MCF 10A (cell line): ENCODE measurements around the gene RBSN. TPM values are rescaled to one million over a fixed set of nuclear protein-coding genes. Genes with fewer than 3 reads are reported as not detected.

ENCODE experiments used
- BruUV-seq: library from RNA; stranded (reverse); fragments of 400-500 nt; replicated peaks from 2 replicates; lab custom pipeline; 2021; lab: Mats Ljungman, UMichigan
- CTCF ChIA-PET: fragments of 300-600 bp; sonication (Branson Sonifier 250); formaldehyde crosslinking; extraction: SDS; loops from one replicate; lab custom pipeline; 2021; ENCODE audit warnings: antibody characterized with exemption, inconsistent platforms; lab: Yijun Ruan, JAX
- POLR2A ChIA-PET: fragments of 300-600, 350-650 bp; sonication (Branson Sonifier 250); formaldehyde crosslinking; extraction: SDS; loops from one replicate; lab custom pipeline; 2020; ENCODE audit warnings: antibody characterized with exemption, inconsistent platforms; lab: Yijun Ruan, JAX
- DNase-seq: peaks from one replicate; pipeline ENCODE4 v3.0.0-alpha.2; 2018; ENCODE audit not compliant: unreplicated experiment
- H3K27ac Mint-ChIP-seq: one replicate; pipeline ENCODE4 v1.8.0; 2022; ENCODE audit warnings: mild to moderate bottlenecking, low read depth, mixed read lengths; ENCODE audit not compliant: unreplicated experiment
- H3K27me3 Mint-ChIP-seq: one replicate; pipeline ENCODE4 v1.8.0; 2022; ENCODE audit warnings: mixed read lengths; ENCODE audit not compliant: insufficient read depth, unreplicated experiment
- H3K36me3 Mint-ChIP-seq: one replicate; pipeline ENCODE4 v1.8.0; 2022; ENCODE audit warnings: mild to moderate bottlenecking, moderate library complexity, mixed read lengths; ENCODE audit not compliant: insufficient read depth, unreplicated experiment
- H3K4me1 Mint-ChIP-seq: one replicate; pipeline ENCODE4 v1.8.0; 2022; ENCODE audit warnings: mixed read lengths; ENCODE audit not compliant: insufficient read depth, unreplicated experiment
- H3K4me3 Mint-ChIP-seq: one replicate; pipeline ENCODE4 v1.8.0; 2022; ENCODE audit warnings: mild to moderate bottlenecking, moderate library complexity, mixed read lengths; ENCODE audit not compliant: unreplicated experiment
- H3K9me3 Mint-ChIP-seq: one replicate; pipeline ENCODE4 v1.8.0; 2022; ENCODE audit warnings: mixed read lengths; ENCODE audit not compliant: unreplicated experiment
- intact Hi-C: fragments of 100-400 bp; cut with micrococcal nuclease; formaldehyde crosslinking; loops from 2 replicates; pipeline ENCODE4 v1.14.1; 2022
- total RNA-seq: library from RNA; stranded (reverse); gene quantifications from 2 replicates; pipeline ENCODE4 v1.2.3, GENCODE V29; 2022
- TF ChIP-seq, protein P1 (sequence below): fragments of 200-600 bp; IDR thresholded peaks from one replicate; pipeline ENCODE4 v1.8.0; 2022; ENCODE audit warnings: antibody characterized with exemption, mild to moderate bottlenecking; ENCODE audit not compliant: unreplicated experiment

Gene RBSN
- total RNA-seq, 1 experiment from 2014 or later: 39.6 TPM

DNA sequence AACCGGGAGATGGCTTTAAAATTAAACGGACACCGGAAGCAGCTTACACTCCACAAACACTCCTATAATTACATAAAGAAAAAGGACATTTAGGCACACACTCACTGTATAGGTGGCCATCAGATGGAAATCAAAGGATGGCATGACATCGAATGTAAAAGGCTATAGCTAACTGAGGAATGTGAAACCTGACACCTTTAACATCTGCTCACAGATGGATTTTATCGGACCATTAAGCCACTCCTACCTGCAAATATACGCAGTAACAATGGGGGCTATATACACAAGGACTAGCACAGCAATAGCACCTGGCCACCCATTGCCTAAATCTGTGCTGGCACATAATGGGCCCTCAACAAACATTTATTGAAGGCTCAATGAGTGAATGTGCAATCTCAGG lies 14.5 kb upstream of the RBSN start:
- ChIA-PET POLR2A (no interaction called here), CTCF (interaction anchor here (0.6 to 8.4 kb wide), 4 partner anchors 51 to 154 kb away, joined by 3 to 77 read pairs (median 3); partner anchors contain the start of gene CAPN7)
- TF ChIP-seq, protein P1, sequence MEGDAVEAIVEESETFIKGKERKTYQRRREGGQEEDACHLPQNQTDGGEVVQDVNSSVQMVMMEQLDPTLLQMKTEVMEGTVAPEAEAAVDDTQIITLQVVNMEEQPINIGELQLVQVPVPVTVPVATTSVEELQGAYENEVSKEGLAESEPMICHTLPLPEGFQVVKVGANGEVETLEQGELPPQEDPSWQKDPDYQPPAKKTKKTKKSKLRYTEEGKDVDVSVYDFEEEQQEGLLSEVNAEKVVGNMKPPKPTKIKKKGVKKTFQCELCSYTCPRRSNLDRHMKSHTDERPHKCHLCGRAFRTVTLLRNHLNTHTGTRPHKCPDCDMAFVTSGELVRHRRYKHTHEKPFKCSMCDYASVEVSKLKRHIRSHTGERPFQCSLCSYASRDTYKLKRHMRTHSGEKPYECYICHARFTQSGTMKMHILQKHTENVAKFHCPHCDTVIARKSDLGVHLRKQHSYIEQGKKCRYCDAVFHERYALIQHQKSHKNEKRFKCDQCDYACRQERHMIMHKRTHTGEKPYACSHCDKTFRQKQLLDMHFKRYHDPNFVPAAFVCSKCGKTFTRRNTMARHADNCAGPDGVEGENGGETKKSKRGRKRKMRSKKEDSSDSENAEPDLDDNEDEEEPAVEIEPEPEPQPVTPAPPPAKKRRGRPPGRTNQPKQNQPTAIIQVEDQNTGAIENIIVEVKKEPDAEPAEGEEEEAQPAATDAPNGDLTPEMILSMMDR: no peak
- no TSS peak for BruUV-seq
- Mint-ChIP-seq H3K27ac (no peak overlapping the region), H3K9me3 (no peaks in the 10 kb centered on the region), H3K36me3 (peaks cover 6% of the 10 kb centered on the region), H3K4me1 (no peaks in the 10 kb centered on the region), H3K27me3 (no peaks in the 10 kb centered on the region), H3K4me3 (no peak overlapping the region)
- intact Hi-C loops: no loop called here
- DNase-seq: no peak

DNA sequence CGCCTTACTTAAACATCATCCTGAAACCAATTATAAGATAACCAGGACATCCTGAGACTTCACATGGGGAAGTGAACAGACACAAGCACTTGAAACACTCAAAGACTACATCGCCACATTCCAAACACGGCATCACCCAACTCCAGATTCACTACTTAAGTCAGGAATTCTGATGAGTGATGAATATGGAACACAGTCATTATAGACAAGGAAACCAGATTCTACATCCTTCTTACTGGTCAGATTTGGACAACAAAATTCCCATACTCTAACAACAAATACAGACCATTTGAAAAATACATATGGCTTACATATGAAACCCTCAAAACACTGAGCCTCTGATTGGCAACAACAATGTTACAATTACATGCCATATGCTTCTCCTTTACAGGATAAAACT lies 13.1 kb upstream of the RBSN start:
- Mint-ChIP-seq H3K27ac (no peak overlapping the region), H3K4me1 (peaks cover 11% of the 10 kb centered on the region), H3K27me3 (no peaks in the 10 kb centered on the region), H3K36me3 (peaks cover 6% of the 10 kb centered on the region), H3K9me3 (no peaks in the 10 kb centered on the region), H3K4me3 (no peak overlapping the region)
- intact Hi-C loops: no loop called here
- no TSS peak for BruUV-seq
- POLR2A ChIA-PET: interaction anchor here (4.4 kb wide), 1 partner anchor 94 kb away, joined by 29 read pairs; the partner anchor contains the start of gene CAPN7
- TF ChIP-seq, protein P1: no peak
- DNase-seq: no peak
- CTCF ChIA-PET: no interaction called here

DNA sequence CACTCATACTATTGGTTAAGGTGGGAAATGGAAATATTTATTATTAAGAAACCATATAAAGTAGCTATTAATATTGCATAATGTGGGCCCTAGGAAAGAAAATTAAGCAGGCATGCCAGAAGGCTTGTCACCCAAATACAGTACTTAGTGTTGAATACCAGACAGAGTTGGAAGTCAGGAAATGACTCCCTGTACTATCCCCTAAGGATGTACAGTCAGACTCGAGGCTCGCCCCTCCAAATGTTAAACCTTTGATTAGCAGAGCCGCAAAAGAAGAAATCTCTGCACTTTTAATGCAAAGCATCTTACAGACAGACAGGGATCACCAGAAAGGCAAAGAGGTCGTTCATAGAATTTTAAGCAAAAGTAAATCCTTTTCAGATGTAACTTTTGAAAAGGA lies 11.3 kb upstream of the RBSN start:
- intact Hi-C loops: no loop called here
- BruUV-seq: no TSS peak
- Mint-ChIP-seq H3K4me3 (no peak overlapping the region), H3K27me3 (no peaks in the 10 kb centered on the region), H3K36me3 (peaks cover under 1% of the 10 kb centered on the region), H3K4me1 (peaks cover 11% of the 10 kb centered on the region), H3K9me3 (no peaks in the 10 kb centered on the region), H3K27ac (no peak overlapping the region)
- DNase-seq: no peak
- POLR2A ChIA-PET: interaction anchor here (4.4 kb wide), 1 partner anchor 96 kb away, joined by 29 read pairs; the partner anchor contains the start of gene CAPN7
- CTCF ChIA-PET: interaction anchor here (0.6 to 6.9 kb wide), 6 partner anchors 8 to 841 kb away, joined by 3 to 121 read pairs (median 18); partner anchors contain the start of gene CAPN7
- TF ChIP-seq, protein P1: no peak

DNA sequence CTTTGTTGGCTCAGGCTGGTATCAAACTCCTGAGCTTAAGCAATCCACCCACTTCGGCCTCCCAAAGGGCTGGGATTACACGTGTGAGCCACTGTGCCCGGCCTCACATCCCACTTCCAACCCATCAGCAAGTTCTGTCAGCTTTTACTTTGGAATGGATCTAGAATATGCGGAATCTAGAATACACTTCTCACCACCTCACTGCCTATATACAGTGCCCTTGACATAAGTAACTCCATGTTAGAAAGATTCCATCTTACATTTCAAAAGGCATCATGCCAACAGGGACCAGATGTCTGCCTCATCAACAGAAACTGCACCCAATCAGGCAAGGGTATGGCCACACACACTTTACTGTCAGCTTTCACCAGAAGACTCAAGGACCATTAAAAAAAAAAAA lies 9.9 kb upstream of the RBSN start:
- no peaks in the 10 kb centered on the region for H3K36me3 Mint-ChIP-seq
- BruUV-seq: no TSS peak
- TF ChIP-seq, protein P1: no peak
- no peaks in the 10 kb centered on the region for H3K27me3 Mint-ChIP-seq
- intact Hi-C loops: loop anchor here (1.0 to 10.0 kb wide), 6 partner anchors 94 to 448 kb away; no protein-coding TSS in a partner anchor
- H3K9me3 Mint-ChIP-seq: no peaks in the 10 kb centered on the region
- H3K4me1 Mint-ChIP-seq: peaks cover 12% of the 10 kb centered on the region
- no peak overlapping the region for H3K4me3 Mint-ChIP-seq
- ChIA-PET POLR2A (interaction anchor here (1.3 to 4.4 kb wide), 3 partner anchors 95 to 159 kb away, joined by 3 to 29 read pairs (median 12); partner anchors contain the start of gene CAPN7), CTCF (interaction anchor here (0.5 to 6.9 kb wide), 34 partner anchors 9 to 1854 kb away, joined by 3 to 121 read pairs (median 5); partner anchors contain the start of genes CAPN7 and RBSN)
- H3K27ac Mint-ChIP-seq: no peak overlapping the region
- no peak for DNase-seq
